PFSK-1 (cell line): ENCODE measurements around the gene PLEK.

ENCODE experiments used
- FOXP2 ChIP-seq: optimal IDR thresholded peaks from 2 replicates; pipeline ENCODE3; 2011; ENCODE audit warnings: borderline replicate concordance, control low read depth, inconsistent platforms; ENCODE audit not compliant: insufficient read depth; ENCODE audit errors: extremely low read length, extremely low read depth
- POLR2AphosphoS5 ChIP-seq: IDR thresholded peaks from 2 replicates; pipeline ENCODE4 v1.6.1; 2012; ENCODE audit warnings: low read depth, mild to moderate bottlenecking, control low read depth, low read length, moderate library complexity
- REST ChIP-seq, 2 experiments: IDR thresholded peaks; 2 replicates each; pipeline versions ENCODE4 v1.6.1 to v1.8.0; 2011 to 2012; ENCODE audit warnings: low read depth in 2 of 2, low read length in 2 of 2, control low read depth in 1 of 2, inconsistent platforms in 1 of 2, mild to moderate bottlenecking in 1 of 2, moderate library complexity in 1 of 2; ENCODE audit not compliant: insufficient read depth in 1 of 2
- SIN3A ChIP-seq: IDR thresholded peaks from 2 replicates; pipeline ENCODE4 v1.6.1; 2012; ENCODE audit warnings: mild to moderate bottlenecking, low read length, moderate library complexity, borderline replicate concordance; ENCODE audit not compliant: insufficient read depth
- TAF1 ChIP-seq: IDR thresholded peaks from 2 replicates; pipeline ENCODE4 v1.6.1; 2012; ENCODE audit warnings: low read length, control low read depth, borderline replicate concordance; ENCODE audit not compliant: insufficient read depth

The PLEK gene

GRCh38 chr2:68414452-68414851, 49.4 kb downstream of the PLEK start:
- TF ChIP-seq TAF1 (no peak), FOXP2 (no peak), SIN3A (no peak), REST (IDR thresholded peaks at IDR 0.05; ENCODE audit: insufficient read depth in 1 of 2, low read depth in 2 of 2, low read length in 2 of 2) (no peak), POLR2AphosphoS5 (no peak)

- TF ChIP-seq POLR2AphosphoS5 (no peak), REST (IDR thresholded peaks at IDR 0.05; ENCODE audit: insufficient read depth in 1 of 2, low read depth in 2 of 2, low read length in 2 of 2) (no peak), TAF1 (no peak)
These were observed 49.8 kb downstream of the PLEK start for GRCh38 chr2:68414876-68415275.

GRCh38 chr2:68415521-68415920, 50.4 kb downstream of the PLEK start:
- TF ChIP-seq POLR2AphosphoS5, result no peak
- no peak for TF ChIP-seq REST (IDR thresholded peaks at IDR 0.05; ENCODE audit: insufficient read depth in 1 of 2, low read depth in 2 of 2, low read length in 2 of 2)
- TF ChIP-seq SIN3A, result no peak

- TF ChIP-seq REST (IDR thresholded peaks at IDR 0.05; ENCODE audit: insufficient read depth in 1 of 2, low read depth in 2 of 2, low read length in 2 of 2) (no peak), SIN3A (no peak), POLR2AphosphoS5 (no peak), FOXP2 (no peak), TAF1 (no peak)
These were observed 51.1 kb downstream of the PLEK start for GRCh38 chr2:68416081-68416675.

GRCh38 chr2:68417926-68418325, 52.8 kb downstream of the PLEK start:
- TF ChIP-seq SIN3A (no peak), FOXP2 (no peak), TAF1 (no peak), REST (IDR thresholded peaks at IDR 0.05; ENCODE audit: insufficient read depth in 1 of 2, low read depth in 2 of 2, low read length in 2 of 2) (no peak), POLR2AphosphoS5 (no peak)
